ENCODE results near the gene ZRANB3.
"Not testable (repeated sequence)": the region's sequence is repeated elsewhere in the genome, so short reads cannot be mapped to it uniquely, and the experiment has no call there.

The ZRANB3 gene

GRCh38 chr2:135169900-135170753 lies 360.9 kb downstream of the ZRANB3 start:
- no peak for DNase-seq

- no peak for DNase-seq
These were observed 362.7 kb downstream of the ZRANB3 start for GRCh38 chr2:135168204-135168856.

GRCh38 chr2:135167273-135167672 lies 363.7 kb downstream of the ZRANB3 start:
- no peak for DNase-seq

- DNase-seq: no peak
These were observed 366.6 kb downstream of the ZRANB3 start for GRCh38 chr2:135164431-135164830.

- DNase-seq: no peak
These were observed 367.1 kb downstream of the ZRANB3 start for GRCh38 chr2:135163901-135164300.

- DNase-seq: no peak
These were observed 367.7 kb downstream of the ZRANB3 start for GRCh38 chr2:135163306-135163705.

GRCh38 chr2:135162786-135163185 lies 368.2 kb downstream of the ZRANB3 start:
- DNase-seq: no peak

- DNase-seq: peak; percentile 23
These were observed 368.6 kb downstream of the ZRANB3 start for GRCh38 chr2:135162377-135162776.

- no peak for DNase-seq
These were observed 371.8 kb downstream of the ZRANB3 start for GRCh38 chr2:135159191-135159590.

GRCh38 chr2:135157856-135158255 lies 373.2 kb downstream of the ZRANB3 start:
- no peak for DNase-seq

- DNase-seq: no peak
These were observed 376.1 kb downstream of the ZRANB3 start for GRCh38 chr2:135154962-135155361.

GRCh38 chr2:135152361-135152760 lies 378.7 kb downstream of the ZRANB3 start:
- DNase-seq: no peak

- no peak for DNase-seq
These were observed 379.4 kb downstream of the ZRANB3 start for GRCh38 chr2:135151615-135152014.

- DNase-seq: peak; percentile 8
These were observed 380.3 kb downstream of the ZRANB3 start for GRCh38 chr2:135150725-135151124.

- DNase-seq: no peak
These were observed 381.8 kb downstream of the ZRANB3 start for GRCh38 chr2:135149251-135149650.

GRCh38 chr2:135144343-135144742 lies 386.7 kb downstream of the ZRANB3 start:
- no peak for DNase-seq

GRCh38 chr2:135142323-135142722 lies 388.7 kb downstream of the ZRANB3 start:
- DNase-seq: no peak

- no peak for DNase-seq
These were observed 390.4 kb downstream of the ZRANB3 start for GRCh38 chr2:135140606-135141005.

- DNase-seq: no peak
These were observed 398.7 kb downstream of the ZRANB3 start for GRCh38 chr2:135132314-135132713.

- no peak for DNase-seq
These were observed 400.3 kb downstream of the ZRANB3 start for GRCh38 chr2:135130751-135131150.

- DNase-seq: no peak
These were observed 405.1 kb downstream of the ZRANB3 start for GRCh38 chr2:135125940-135126339.

GRCh38 chr2:135124924-135125886 lies 405.8 kb downstream of the ZRANB3 start:
- peak; percentile 1 for DNase-seq

GRCh38 chr2:135121658-135122039 lies 409.4 kb downstream of the ZRANB3 start:
- DNase-seq: not testable (repeated sequence)

Data from DMS53 (cell line).